GM12872 (cell line): Measurements from ENCODE around the gene KLK8.

Experiments
- TF ChIP-seq, protein P1 (sequence below): IDR thresholded peaks from 3 replicates; pipeline ENCODE4 v1.5.1; 2011; ENCODE audit warnings: low read depth, mild to moderate bottlenecking, low read length, moderate library complexity; ENCODE audit not compliant: insufficient read depth

The KLK8 gene

GRCh38 chr19:51031220-51031879, 29.9 kb upstream of the KLK8 start:
- TF ChIP-seq, protein P1, sequence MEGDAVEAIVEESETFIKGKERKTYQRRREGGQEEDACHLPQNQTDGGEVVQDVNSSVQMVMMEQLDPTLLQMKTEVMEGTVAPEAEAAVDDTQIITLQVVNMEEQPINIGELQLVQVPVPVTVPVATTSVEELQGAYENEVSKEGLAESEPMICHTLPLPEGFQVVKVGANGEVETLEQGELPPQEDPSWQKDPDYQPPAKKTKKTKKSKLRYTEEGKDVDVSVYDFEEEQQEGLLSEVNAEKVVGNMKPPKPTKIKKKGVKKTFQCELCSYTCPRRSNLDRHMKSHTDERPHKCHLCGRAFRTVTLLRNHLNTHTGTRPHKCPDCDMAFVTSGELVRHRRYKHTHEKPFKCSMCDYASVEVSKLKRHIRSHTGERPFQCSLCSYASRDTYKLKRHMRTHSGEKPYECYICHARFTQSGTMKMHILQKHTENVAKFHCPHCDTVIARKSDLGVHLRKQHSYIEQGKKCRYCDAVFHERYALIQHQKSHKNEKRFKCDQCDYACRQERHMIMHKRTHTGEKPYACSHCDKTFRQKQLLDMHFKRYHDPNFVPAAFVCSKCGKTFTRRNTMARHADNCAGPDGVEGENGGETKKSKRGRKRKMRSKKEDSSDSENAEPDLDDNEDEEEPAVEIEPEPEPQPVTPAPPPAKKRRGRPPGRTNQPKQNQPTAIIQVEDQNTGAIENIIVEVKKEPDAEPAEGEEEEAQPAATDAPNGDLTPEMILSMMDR = no peak

- TF ChIP-seq, protein P1 = no peak
Observed at GRCh38 chr19:51030631-51031030, 29.2 kb upstream of the KLK8 start.

- TF ChIP-seq, protein P1 = no peak
Observed at GRCh38 chr19:51029718-51030117, 28.3 kb upstream of the KLK8 start.

GRCh38 chr19:51027873-51028272, 26.5 kb upstream of the KLK8 start:
- TF ChIP-seq, protein P1 = no peak

DNA sequence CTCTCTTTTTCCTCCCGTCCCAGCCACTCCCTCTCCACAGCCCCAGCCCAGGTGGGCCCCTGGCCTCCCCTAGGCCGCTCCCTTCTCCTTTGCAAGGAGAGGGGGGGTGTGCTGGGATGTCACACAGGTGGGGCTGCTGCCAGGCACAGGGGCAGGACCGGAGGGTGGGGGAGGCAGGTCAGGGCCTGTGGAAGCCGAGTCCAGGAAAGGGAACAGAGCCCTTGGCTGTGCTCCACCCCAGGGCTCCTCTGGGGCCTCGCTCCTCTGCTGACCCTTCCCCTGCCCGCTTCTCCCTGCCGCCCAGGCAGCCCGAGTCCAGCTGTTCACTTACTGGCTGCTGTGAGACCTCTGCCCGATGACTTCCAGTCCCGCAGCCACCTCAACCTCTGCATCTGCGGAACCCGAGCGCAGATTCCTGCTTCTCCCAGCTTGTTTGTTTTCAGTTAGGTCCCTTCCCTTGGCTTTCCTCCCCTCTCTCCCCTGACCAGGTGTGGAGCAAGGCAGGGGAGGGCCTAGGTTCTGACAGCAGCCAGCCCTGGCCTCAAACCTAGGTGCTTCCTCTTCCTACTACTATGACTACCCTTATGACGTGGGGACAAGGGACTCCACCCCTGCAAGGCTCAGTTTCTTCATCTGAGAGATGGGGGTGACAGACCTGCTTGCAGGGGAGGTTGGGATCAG, 25.9 kb upstream of the KLK8 start:
- TF ChIP-seq, protein P1 = no peak

DNA sequence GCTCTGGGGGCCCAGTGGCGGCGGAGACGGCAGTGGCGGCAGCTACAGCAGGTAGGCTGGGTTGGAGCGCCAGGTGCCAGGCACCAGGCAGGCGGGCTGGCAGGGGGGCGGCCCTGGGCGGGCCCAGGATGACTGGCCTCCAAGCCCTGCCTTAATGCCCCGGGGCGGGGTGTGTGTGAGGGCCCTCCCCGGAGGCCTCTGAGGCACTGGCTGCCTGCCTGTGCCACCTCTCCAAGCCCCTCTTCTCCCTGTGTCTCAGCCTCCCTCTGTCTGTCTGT, 25.1 kb upstream of the KLK8 start, which contains the start of gene KLK11:
Gene KLK11, minus strand, starts transcription at position 63 of the 278 bp plus-strand sequence. CDS start 985 bp downstream, outside the sequence.
- TF ChIP-seq, protein P1 = no peak

GRCh38 chr19:51025809-51026553, 24.6 kb upstream of the KLK8 start:
- TF ChIP-seq, protein P1 = no peak
